Measurements from ENCODE around the gene LPCAT1. TPM values are rescaled to one million over a fixed set of nuclear protein-coding genes. Genes with fewer than 3 reads are reported as not detected.

The LPCAT1 gene
- total RNA-seq, 1 donor from 2014 or later, result 11.0 TPM

DNA sequence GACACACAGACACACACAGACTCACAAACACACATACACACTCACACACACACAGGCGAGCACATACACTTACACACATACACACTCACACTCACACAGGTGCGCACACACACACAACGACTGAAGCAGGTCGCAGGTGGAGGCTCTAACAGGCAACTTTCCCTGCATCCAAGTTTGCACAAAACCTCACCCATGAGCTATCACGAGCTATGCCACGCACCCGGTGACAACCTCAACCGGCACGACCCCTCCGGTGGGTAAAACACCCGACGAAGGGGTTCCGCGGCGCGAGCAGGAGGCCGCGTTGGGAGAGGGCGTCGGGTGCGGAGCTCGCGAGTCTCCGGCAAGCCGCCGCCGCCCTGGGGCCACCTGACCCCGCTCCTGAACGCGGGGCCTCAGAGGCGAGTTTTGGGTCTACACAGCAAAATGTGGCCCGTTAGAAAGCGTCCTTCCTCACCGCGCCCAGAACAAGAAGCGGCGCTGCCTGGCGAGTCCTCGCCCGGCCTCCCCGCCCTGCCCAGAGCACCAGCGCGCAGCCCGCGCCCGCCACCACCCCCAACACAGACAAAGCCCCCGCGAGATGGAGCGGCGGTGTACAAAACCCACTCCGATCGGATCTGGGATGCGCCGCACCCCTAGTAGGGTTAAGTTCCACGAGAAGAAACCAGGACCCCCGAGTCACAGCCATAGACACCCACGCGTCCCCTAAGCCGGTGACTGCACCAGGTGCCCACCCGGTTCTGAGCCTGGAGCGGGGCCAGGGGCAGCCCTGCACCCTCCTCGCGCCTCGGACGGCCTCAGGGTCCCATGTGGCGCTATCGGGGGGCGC lies 79.2 kb downstream of the LPCAT1 start:
- H3K27ac ChIP-seq (replicated peaks), result no peak overlapping the region
- H3K4me1 ChIP-seq, result peaks cover 18% of the 10 kb centered on the region
- peaks cover 100% of the 10 kb centered on the region for H3K27me3 ChIP-seq (ENCODE audit: low read depth)
- H3K9me3 ChIP-seq (replicated peaks), result peaks cover 5% of the 10 kb centered on the region
- H3K4me3 ChIP-seq, result peak overlapping the region; percentile 44
- H3K36me3 ChIP-seq, result no peaks in the 10 kb centered on the region
- intact Hi-C loops (cut with micrococcal nuclease), result no loop called here
- no peak for DNase-seq
- no peak for TF ChIP-seq CTCF (IDR thresholded peaks at IDR 0.05; ENCODE audit: borderline replicate concordance)

DNA sequence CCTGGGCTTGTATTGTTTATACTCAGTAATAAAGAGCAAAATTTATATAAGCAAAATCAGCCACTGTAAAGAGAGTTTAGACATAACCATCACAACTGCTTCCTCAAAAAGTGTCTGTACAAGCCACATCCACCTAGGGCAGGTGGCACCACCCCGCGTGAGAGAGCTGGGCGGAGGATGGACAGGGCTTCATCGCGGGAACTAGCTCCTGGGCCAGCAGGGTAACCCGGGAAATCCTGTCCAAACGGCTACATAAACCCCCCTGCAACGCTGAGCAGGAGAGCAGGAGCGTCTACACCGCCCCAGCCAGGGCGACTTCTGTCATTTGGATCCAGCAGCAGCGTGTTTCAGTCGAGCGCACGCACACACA lies 79.8 kb downstream of the LPCAT1 start:
- intact Hi-C loops (cut with micrococcal nuclease), result no loop called here
- no peak overlapping the region for H3K27ac ChIP-seq (replicated peaks)
- peaks cover 98% of the 10 kb centered on the region for H3K27me3 ChIP-seq (ENCODE audit: low read depth)
- no peak overlapping the region for H3K4me3 ChIP-seq
- H3K4me1 ChIP-seq, result peaks cover 18% of the 10 kb centered on the region
- H3K9me3 ChIP-seq (replicated peaks), result peaks cover 5% of the 10 kb centered on the region
- H3K36me3 ChIP-seq, result no peaks in the 10 kb centered on the region
- DNase-seq, result no peak
- no peak for TF ChIP-seq CTCF (IDR thresholded peaks at IDR 0.05; ENCODE audit: borderline replicate concordance)

GRCh38 chr5:1443171-1443570 lies 80.6 kb downstream of the LPCAT1 start:
- Histone ChIP-seq H3K9me3 (replicated peaks) (peaks cover 5% of the 10 kb centered on the region), H3K36me3 (no peaks in the 10 kb centered on the region), H3K27ac (replicated peaks) (no peak overlapping the region), H3K27me3 (ENCODE audit: low read depth) (peaks cover 98% of the 10 kb centered on the region), H3K4me1 (peaks cover 18% of the 10 kb centered on the region), H3K4me3 (no peak overlapping the region)
- DNase-seq, result no peak
- TF ChIP-seq CTCF (IDR thresholded peaks at IDR 0.05; ENCODE audit: borderline replicate concordance), result no peak
- intact Hi-C loops (cut with micrococcal nuclease), result no loop called here

GRCh38 chr5:1442222-1443145 lies 81.3 kb downstream of the LPCAT1 start:
- Histone ChIP-seq H3K27me3 (ENCODE audit: low read depth) (peaks cover 98% of the 10 kb centered on the region), H3K27ac (replicated peaks) (no peak overlapping the region), H3K4me1 (peaks cover 18% of the 10 kb centered on the region), H3K9me3 (replicated peaks) (peaks cover 5% of the 10 kb centered on the region), H3K36me3 (no peaks in the 10 kb centered on the region), H3K4me3 (no peak overlapping the region)
- DNase-seq, result no peak
- intact Hi-C loops (cut with micrococcal nuclease), result no loop called here
- TF ChIP-seq CTCF (IDR thresholded peaks at IDR 0.05; ENCODE audit: borderline replicate concordance), result no peak

DNA sequence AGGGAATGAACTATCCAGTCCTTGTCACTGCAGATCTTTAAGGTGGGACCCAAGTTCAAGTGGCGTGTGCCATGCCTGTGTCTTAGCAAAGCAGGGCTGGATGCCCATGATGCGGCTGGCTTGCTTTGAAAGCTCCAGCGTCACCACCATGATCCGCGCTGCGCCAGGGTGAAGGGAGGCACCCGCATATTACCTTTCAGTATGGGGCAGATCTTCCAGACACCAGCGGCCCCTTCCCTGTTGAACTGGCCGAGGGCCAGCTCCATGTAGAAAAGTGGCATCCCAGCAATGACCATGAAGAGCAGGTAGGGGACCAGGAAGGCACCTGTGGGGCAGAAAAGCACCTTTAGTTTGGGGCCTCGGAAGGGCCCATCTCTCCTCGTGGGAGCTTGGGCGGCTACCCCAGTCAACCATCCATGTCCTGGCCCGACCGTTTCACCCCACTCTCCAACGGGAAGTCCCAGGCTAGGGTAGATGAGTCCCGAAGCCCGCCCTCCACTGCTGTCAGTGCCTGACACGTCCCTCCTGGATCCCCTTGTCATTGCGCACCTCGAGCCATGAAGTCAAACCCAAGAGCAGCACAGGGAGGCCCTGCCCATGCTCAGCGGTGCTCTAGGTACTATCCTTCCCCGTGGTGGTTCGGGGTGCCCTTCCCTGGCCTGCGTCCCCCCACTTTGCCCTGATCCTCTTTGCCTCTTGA lies 82.4 kb downstream of the LPCAT1 start:
- Histone ChIP-seq H3K27me3 (ENCODE audit: low read depth) (peaks cover 98% of the 10 kb centered on the region), H3K4me3 (no peak overlapping the region), H3K36me3 (no peaks in the 10 kb centered on the region), H3K4me1 (peaks cover 18% of the 10 kb centered on the region), H3K9me3 (replicated peaks) (peaks cover 5% of the 10 kb centered on the region), H3K27ac (replicated peaks) (no peak overlapping the region)
- DNase-seq, result no peak
- intact Hi-C loops (cut with micrococcal nuclease), result no loop called here
- TF ChIP-seq CTCF (IDR thresholded peaks at IDR 0.05; ENCODE audit: borderline replicate concordance), result no peak
